NCI-H2171 treated with DMSO at 0.1 percent for 48 hours (cell line): ENCODE data around the gene DOLPP1.

ENCODE experiments used
- DNase-seq: peaks from one replicate; lab custom pipeline; 2025; lab: John Stamatoyannopoulos, UW

The DOLPP1 gene

DNA sequence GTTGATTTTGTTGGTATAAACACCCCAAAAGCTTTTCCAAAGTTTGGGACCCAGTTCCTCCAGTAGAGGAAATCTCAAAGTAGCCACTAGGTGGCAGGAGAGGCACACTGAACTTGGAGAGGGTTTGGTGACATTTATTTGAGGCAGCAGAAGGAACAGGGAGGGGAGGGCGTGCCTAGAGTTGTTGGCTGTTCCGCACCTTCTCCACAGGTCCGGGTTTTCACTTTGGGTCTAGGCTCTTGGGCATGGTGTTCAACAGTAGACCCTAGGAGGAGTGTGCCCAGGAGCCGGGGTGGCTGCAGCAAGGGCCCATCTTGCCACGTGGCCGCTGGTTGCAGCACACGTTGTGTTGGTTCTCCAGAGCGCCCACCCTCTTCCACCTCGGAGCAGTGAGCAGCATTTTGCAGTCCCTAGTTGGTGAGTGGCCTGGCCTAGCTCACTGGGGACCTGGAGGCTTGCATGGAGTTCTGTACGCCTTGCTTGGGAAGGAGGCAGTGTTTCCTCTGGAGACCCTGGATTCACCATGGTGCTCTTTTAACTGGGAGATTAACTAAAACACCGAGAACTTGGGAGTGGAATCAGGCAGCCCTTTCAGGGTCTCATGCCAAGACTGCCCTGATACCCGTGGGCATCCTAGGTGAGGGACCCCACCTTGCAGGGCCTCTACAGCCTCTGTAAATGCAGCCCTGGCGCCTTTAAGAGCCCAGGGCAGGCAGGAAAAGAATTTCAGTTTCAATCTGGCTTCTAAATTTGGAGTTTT lies 58.5 kb downstream of the DOLPP1 start:
- DNase-seq = peak; percentile 96

- peak; percentile 100 for DNase-seq
These were observed 59.1 kb downstream of the DOLPP1 start for GRCh38 chr9:129139993-129140396.
